Body of pancreas (tissue), 4 donors: ENCODE data around the gene ALX4. TPM values are rescaled to one million over a fixed set of nuclear protein-coding genes. Genes with fewer than 3 reads are reported as not detected.

Source experiments
- ATAC-seq: fragments of 150-250 bp; one replicate; pipeline ENCODE4 v1.9.1; 2016
- DNase-seq, 4 donors: peaks; one replicate each; pipeline ENCODE4 v3.0.0-alpha.2; 2019
- H3K27ac ChIP-seq, 4 donors: fragments of 200-600 bp; sonication (generic); 1 replicate in 3 of 4; 2 replicates in 1 of 4; pipeline versions ENCODE4 v1.5.1 to v1.6.1; 2016 to 2019; ENCODE audit warnings: mild to moderate bottlenecking in 1 of 4, mixed read lengths in 1 of 4, moderate library complexity in 1 of 4
- H3K27me3 ChIP-seq, 2 donors: fragments of 200-600 bp; sonication (generic); one replicate each; pipeline ENCODE4 v1.6.0; 2016; ENCODE audit warnings: mild to moderate bottlenecking in 1 of 2
- H3K36me3 ChIP-seq, 2 donors: fragments of 200-600 bp; sonication (generic); replicated peaks in 1 of 2; 2 replicates each; pipeline ENCODE4 v1.5.1; 2016; ENCODE audit warnings: low read depth in 2 of 2; ENCODE audit not compliant: insufficient read depth in 1 of 2
- H3K4me1 ChIP-seq: fragments of 200-600 bp; sonication (generic); one replicate; pipeline ENCODE4 v1.6.0; 2016
- H3K4me3 ChIP-seq, 2 donors: fragments of 200-600 bp; sonication (generic); 1 replicate in 1 of 2; 2 replicates in 1 of 2; pipeline ENCODE4 v1.5.1; 2016 to 2019
- H3K9me3 ChIP-seq, 3 donors: fragments of 200-600 bp; sonication (generic); 1 replicate in 2 of 3; 2 replicates in 1 of 3; pipeline ENCODE4 v1.5.1; 2016
- POLR2A ChIP-seq, 3 donors: fragments of 450-650 bp; IDR thresholded peaks; one replicate each; pipeline ENCODE4 v1.6.1; 2016; ENCODE audit warnings: antibody characterized with exemption in 3 of 3, mild to moderate bottlenecking in 2 of 3
- WGBS, 2 donors: methylation state at CpG; one replicate each; pipeline ENCODE4 v1.1.5; 2017; 5-methylcytosine and 5-hydroxymethylcytosine counted together
- intact Hi-C: fragments of 100-400 bp; cut with DNase I; formaldehyde crosslinking; loops from one replicate; pipeline ENCODE4 v1.15.1; 2023
- total RNA-seq, 2 donors: library from RNA; depleted of rRNA; stranded (reverse); fragments of >200 nt; gene quantifications; one replicate each; pipeline ENCODE4 v1.1.0, GENCODE V29; 2016
- TF ChIP-seq, protein P1 (sequence below), 7 experiments: fragments of 450-650 bp in 4 of 7; fragments of 200-600 bp in 3 of 7; sonication (generic) in 3 of 7; IDR thresholded peaks; one replicate each; pipeline ENCODE4 v1.5.1; 2016 to 2019; ENCODE audit warnings: antibody characterized with exemption in 7 of 7

ALX4 gene
- total RNA-seq, 2 donors from 2014 or later = not detected

DNA sequence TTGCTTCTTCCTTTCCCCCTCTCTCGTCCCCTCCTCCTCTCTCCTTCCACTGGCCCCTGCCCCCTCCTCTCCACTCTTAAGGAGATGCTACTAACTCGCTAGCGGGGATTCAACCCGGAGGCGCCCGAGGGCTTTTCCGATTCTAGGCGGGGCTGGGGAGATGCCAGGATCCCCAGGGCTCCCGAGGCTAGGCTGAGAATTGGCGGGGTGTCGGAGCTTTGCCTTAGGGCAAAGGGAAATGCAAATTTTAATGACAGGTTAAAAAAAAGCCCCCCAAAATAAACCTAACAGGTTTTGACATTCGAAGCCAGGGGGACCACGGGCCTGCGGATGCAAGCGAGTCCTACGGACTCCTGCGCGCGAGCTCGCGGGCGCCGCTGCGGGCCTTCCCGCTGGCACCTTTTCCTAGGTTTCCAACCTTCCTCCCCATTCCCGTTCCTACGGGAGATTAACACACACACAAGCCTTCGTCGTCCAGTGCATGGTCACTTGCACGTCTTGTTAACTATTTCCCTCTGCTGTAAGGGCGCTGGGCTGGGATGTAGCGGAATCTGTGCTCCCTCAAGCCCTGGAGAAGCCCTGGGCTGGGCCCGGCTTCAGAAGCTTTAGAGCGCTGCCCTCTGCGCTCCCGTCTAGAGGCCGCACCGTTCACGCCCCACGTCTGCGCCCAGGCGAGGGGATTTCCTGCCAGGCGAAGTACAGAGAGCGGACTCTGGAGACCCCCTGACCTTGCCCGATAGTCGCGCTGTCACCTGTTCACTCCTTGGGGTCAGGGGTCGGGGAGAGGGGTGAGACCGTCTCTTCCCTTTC lies 729 bp upstream of the ALX4 start:
- intact Hi-C loops = no loop called here
- no peak for ATAC-seq
- Histone ChIP-seq H3K9me3 (no peaks in the 10 kb centered on the region), H3K4me3 (no peak overlapping the region), H3K27me3 (peaks cover 0 to 57% of the 10 kb centered on the region in 2 donors), H3K27ac (no peak overlapping the region), H3K36me3 (no peaks in the 10 kb centered on the region), H3K4me1 (peaks cover 29% of the 10 kb centered on the region)
- WGBS, 2 donors = 3 to 12% methylated on average over 28 to 49 of the region's 49 CpGs
- no peak for DNase-seq
- no peak for TF ChIP-seq POLR2A (IDR thresholded peaks at IDR 0.05)
- TF ChIP-seq, protein P1, sequence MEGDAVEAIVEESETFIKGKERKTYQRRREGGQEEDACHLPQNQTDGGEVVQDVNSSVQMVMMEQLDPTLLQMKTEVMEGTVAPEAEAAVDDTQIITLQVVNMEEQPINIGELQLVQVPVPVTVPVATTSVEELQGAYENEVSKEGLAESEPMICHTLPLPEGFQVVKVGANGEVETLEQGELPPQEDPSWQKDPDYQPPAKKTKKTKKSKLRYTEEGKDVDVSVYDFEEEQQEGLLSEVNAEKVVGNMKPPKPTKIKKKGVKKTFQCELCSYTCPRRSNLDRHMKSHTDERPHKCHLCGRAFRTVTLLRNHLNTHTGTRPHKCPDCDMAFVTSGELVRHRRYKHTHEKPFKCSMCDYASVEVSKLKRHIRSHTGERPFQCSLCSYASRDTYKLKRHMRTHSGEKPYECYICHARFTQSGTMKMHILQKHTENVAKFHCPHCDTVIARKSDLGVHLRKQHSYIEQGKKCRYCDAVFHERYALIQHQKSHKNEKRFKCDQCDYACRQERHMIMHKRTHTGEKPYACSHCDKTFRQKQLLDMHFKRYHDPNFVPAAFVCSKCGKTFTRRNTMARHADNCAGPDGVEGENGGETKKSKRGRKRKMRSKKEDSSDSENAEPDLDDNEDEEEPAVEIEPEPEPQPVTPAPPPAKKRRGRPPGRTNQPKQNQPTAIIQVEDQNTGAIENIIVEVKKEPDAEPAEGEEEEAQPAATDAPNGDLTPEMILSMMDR (IDR thresholded peaks at IDR 0.05) = no peak

DNA sequence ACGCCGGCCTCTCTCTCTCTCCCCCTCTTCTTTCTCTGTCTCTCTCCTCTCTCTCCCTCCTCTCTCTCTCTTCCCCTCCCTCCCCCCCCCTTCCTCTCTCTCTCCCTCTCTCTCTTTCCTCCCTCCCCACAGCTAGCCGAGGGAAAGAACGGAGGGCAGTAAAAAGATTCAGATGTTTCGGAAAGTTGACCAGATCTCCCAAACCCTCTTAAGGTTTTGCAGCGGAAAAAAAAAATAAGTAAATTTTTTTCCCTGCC lies 195 bp upstream of the ALX4 start:
- WGBS, 2 donors = 1 to 7% methylated on average over 6 of the region's 6 CpGs
- Histone ChIP-seq H3K36me3 (no peaks in the 10 kb centered on the region), H3K9me3 (no peaks in the 10 kb centered on the region), H3K27me3 (peaks cover 0 to 62% of the 10 kb centered on the region in 2 donors), H3K4me1 (peaks cover 33% of the 10 kb centered on the region), H3K4me3 (no peak overlapping the region), H3K27ac (no peak overlapping the region)
- intact Hi-C loops = no loop called here
- DNase-seq (no peak), ATAC-seq (no peak)
- TF ChIP-seq POLR2A (IDR thresholded peaks at IDR 0.05) = no peak
- TF ChIP-seq, protein P1 (IDR thresholded peaks at IDR 0.05) = no peak

DNA sequence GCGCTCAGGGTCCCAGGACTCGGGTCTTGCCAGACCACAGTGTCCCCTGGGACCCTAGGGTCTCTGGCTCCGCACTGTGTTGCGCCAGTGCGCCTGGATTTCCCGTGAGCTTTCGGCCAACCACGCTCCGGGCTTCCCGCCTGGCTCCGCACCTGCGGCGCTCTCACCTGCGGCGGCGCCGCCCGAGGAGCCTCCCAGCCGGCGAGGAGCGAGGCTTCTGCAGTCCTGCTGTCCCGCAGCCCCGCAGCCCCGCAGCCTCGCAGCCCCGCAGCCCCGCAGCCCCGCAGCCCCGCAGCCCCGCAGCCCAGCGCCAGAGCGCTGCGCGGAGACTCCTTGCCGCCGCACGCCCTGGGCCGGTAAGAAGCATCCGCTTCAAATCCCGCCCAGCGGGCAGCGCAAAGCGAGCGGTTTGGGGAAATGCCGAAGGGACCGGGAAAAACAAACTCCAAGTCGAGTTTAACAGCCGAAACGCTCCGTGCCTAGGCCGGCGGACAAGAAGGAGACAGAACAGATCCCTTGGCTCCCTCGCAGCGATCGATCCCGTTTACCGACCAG lies 939 bp downstream of the ALX4 start:
- TF ChIP-seq, protein P1 (IDR thresholded peaks at IDR 0.05) = no peak
- TF ChIP-seq POLR2A (IDR thresholded peaks at IDR 0.05) = no peak
- ATAC-seq (no peak), DNase-seq (no peak)
- Histone ChIP-seq H3K4me3 (no peak overlapping the region), H3K27ac (no peak overlapping the region), H3K9me3 (no peaks in the 10 kb centered on the region), H3K4me1 (peaks cover 45% of the 10 kb centered on the region), H3K27me3 (peaks cover 0 to 68% of the 10 kb centered on the region in 2 donors), H3K36me3 (no peaks in the 10 kb centered on the region)
- intact Hi-C loops = no loop called here
- 6 to 21% methylated on average over 9 to 55 of the region's 57 CpGs for WGBS, 2 donors

DNA sequence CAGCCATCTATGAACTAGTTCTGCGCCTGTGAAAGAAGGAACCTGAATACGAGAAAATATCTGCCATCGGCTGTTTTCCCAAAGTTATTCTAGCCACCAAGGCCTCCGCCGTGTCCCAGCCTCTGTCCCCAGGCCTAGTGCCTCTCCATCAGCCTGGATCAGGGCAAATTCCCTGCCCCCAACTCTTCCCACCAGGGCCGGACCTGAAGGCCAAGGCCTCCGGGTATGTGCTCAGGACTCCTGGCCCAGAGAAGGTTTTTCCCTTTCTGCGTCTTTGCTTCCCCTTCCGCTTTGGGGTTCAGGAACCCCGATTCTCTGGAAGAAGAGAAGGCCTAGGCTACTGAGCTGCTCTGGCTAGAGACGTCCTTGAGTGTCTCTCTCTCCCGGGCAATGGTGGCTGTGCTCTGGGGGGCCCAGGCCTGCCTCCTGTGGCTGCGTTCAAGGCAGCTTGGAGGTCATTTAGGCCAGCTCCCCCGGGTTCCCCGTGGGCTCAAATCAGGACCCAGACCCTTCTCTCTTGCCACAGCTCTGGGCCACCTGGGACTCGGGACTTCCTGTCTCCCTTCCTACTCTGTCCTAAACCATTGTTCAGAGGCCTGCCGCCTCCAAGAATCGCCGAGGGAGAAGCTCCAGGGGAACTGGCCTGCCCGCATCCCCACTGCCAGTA lies 1.6 kb downstream of the ALX4 start:
- TF ChIP-seq, protein P1 (IDR thresholded peaks at IDR 0.05) = no peak
- TF ChIP-seq POLR2A (IDR thresholded peaks at IDR 0.05) = no peak
- H3K27me3 ChIP-seq = peaks cover 0 to 70% of the 10 kb centered on the region in 2 donors
- DNase-seq (no peak), ATAC-seq (no peak)
- intact Hi-C loops = no loop called here
- H3K9me3 ChIP-seq = no peaks in the 10 kb centered on the region
- H3K36me3 ChIP-seq = no peaks in the 10 kb centered on the region
- WGBS, 2 donors = 56 to 66% methylated on average over 18 to 20 of the region's 20 CpGs
- H3K4me1 ChIP-seq = peaks cover 48% of the 10 kb centered on the region
- no peak overlapping the region for H3K27ac ChIP-seq
- no peak overlapping the region for H3K4me3 ChIP-seq
